D721Med (cell line): ENCODE data around the gene HBS1L.

Experiments
- DNase-seq: peaks from one replicate; pipeline ENCODE4 v3.0.0; 2011; ENCODE audit warnings: low spot score; ENCODE audit not compliant: insufficient read length
- FAIRE-seq: peaks from 2 replicates; lab custom pipeline; 2011; peaks lifted over from hg19 to GRCh38; lab: Jason Lieb, UNC
- TF ChIP-seq, protein P1 (sequence below): IDR thresholded peaks from 2 replicates; pipeline ENCODE4 v1.5.1; 2012; ENCODE audit warnings: mild to moderate bottlenecking, control low read depth; ENCODE audit not compliant: insufficient read depth; ENCODE audit errors: missing control alignments

HBS1L gene

DNA sequence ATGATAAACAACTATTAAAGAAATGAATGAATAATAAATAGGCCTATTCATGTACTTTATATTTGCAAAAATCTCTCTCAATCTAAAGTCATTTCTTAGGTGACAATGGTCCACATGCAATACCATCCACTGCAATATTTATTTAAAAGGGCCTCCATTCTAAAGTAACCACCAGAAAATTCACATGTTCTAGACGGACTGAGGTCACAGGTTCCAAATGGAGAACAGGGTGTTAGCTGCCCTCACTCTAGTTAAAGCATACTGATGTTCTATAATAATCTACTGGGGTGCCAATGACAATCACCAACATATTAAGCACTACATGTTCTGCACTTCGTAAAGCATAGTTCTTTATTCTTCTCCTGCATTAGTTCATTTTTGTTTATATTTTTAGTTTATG is 1.2 kb downstream of the HBS1L start:
- DNase-seq: no peak
- TF ChIP-seq, protein P1, sequence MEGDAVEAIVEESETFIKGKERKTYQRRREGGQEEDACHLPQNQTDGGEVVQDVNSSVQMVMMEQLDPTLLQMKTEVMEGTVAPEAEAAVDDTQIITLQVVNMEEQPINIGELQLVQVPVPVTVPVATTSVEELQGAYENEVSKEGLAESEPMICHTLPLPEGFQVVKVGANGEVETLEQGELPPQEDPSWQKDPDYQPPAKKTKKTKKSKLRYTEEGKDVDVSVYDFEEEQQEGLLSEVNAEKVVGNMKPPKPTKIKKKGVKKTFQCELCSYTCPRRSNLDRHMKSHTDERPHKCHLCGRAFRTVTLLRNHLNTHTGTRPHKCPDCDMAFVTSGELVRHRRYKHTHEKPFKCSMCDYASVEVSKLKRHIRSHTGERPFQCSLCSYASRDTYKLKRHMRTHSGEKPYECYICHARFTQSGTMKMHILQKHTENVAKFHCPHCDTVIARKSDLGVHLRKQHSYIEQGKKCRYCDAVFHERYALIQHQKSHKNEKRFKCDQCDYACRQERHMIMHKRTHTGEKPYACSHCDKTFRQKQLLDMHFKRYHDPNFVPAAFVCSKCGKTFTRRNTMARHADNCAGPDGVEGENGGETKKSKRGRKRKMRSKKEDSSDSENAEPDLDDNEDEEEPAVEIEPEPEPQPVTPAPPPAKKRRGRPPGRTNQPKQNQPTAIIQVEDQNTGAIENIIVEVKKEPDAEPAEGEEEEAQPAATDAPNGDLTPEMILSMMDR: no peak
- no peak for FAIRE-seq

- FAIRE-seq (no peak), DNase-seq (no peak)
- TF ChIP-seq, protein P1: no peak
These were observed 1.7 kb downstream of the HBS1L start for GRCh38 chr6:135052939-135053338.

- DNase-seq (no peak), FAIRE-seq (no peak)
- TF ChIP-seq, protein P1: no peak
These were observed 5.7 kb downstream of the HBS1L start for GRCh38 chr6:135048915-135049314.

- FAIRE-seq (no peak), DNase-seq (no peak)
- TF ChIP-seq, protein P1: no peak
These were observed 7.3 kb downstream of the HBS1L start for GRCh38 chr6:135047336-135047735.

- FAIRE-seq: no peak
- no peak for DNase-seq
- TF ChIP-seq, protein P1: no peak
These were observed 7.7 kb downstream of the HBS1L start for GRCh38 chr6:135046912-135047311.

DNA sequence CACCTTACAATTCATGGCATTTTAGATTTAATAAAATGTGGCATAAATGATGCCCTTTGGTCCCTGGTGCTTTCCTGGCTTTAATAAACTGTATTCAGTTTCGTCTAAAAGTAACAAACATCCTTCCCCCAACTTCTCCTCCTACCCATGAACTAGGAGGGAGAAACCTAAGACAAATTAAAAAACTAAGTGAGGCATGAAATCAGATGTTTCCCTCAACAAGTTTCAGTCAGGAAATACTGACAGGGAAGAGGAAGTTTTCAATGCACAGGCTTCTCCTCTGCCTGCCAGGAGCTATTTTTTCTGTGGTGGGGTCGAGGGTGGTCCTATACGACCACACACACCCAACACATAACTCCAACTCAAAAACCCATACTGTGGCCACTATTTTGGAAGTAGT is 10.0 kb downstream of the HBS1L start:
- TF ChIP-seq, protein P1: no peak
- FAIRE-seq (no peak), DNase-seq (no peak)

GRCh38 chr6:135043846-135044245 is 10.8 kb downstream of the HBS1L start:
- DNase-seq: no peak
- TF ChIP-seq, protein P1: no peak
- no peak for FAIRE-seq
